K562 (cell line): Measurements from ENCODE around the gene MEAK7.

Experiments
- BHLHE40 ChIP-seq: IDR thresholded peaks from 2 replicates; pipeline ENCODE4 v1.6.1; 2011; ENCODE audit warnings: low read length, improper control_type of control experiment
- ZNF707 ChIP-seq: fragments of 250-450 bp; sonication (Bioruptor Pico); conservative IDR thresholded peaks from 2 replicates; pipeline ENCODE4 v1.8.0; 2022; ENCODE audit warnings: inconsistent platforms, mild to moderate bottlenecking, moderate library complexity
- TF ChIP-seq, protein P1 (sequence below), 2 experiments: fragments of 450-650 bp in 1 of 2; sonication (generic) in 1 of 2; formaldehyde crosslinking; conservative IDR thresholded peaks; 2 replicates each; pipeline versions ENCODE4 v1.4.0 to v1.8.1; 2020 to 2022; ENCODE audit warnings: mild to moderate bottlenecking in 1 of 2, missing genetic modification reagents in 1 of 2

DNA sequence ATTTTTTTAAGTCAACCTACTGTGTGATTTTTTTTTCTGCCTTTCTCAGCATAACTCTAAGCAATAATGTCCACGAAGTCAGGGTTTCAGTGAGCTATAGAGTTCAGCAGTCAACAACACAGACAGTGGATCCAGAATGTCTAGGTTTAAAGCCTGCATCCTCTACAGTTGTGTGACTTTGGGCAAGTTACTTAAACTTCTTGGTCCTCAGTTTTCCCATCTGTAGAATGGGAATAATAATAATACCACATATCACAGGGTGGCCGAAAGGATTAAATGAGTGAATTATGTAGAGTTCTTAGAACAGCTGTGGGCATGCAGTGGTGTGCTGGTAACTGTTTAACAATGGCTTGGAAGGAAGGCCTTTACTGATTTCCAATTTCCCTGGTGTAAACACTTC, 38.8 kb upstream of the MEAK7 start:
- TF ChIP-seq ZNF707 (CRISPR knock-in tag): no peak
- TF ChIP-seq BHLHE40: no peak
- TF ChIP-seq, protein P1, sequence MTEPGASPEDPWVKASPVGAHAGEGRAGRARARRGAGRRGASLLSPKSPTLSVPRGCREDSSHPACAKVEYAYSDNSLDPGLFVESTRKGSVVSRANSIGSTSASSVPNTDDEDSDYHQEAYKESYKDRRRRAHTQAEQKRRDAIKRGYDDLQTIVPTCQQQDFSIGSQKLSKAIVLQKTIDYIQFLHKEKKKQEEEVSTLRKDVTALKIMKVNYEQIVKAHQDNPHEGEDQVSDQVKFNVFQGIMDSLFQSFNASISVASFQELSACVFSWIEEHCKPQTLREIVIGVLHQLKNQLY (CRISPR knock-in tag; conservative IDR thresholded peaks at IDR 0.05): no peak
